ENCODE measurements around the gene COG5. TPM values are rescaled to one million over a fixed set of nuclear protein-coding genes. Genes with fewer than 3 reads are reported as not detected.

The COG5 gene
- total RNA-seq, 1 donor from 2014 or later: 26.8 TPM

- Mint-ChIP-seq H3K9me3 (no peaks in the 10 kb centered on the region), H3K27ac (ENCODE audit: unreplicated experiment) (no peak overlapping the region), H3K4me1 (peaks cover under 1% of the 10 kb centered on the region), H3K27me3 (ENCODE audit: low read depth) (no peaks in the 10 kb centered on the region), H3K4me3 (no peak overlapping the region), H3K36me3 (ENCODE audit: low read depth) (peaks cover 7% of the 10 kb centered on the region)
- no peak for TF ChIP-seq CTCF (conservative IDR thresholded peaks at IDR 0.05)
- DNase-seq (ENCODE audit: low read depth, low spot score): no peak
Observed at GRCh38 chr7:107179326-107180164, 384.2 kb downstream of the COG5 start.

- Mint-ChIP-seq H3K4me1 (peaks cover 31% of the 10 kb centered on the region), H3K27ac (ENCODE audit: unreplicated experiment) (peak overlapping the region; percentile 3), H3K9me3 (no peaks in the 10 kb centered on the region), H3K36me3 (ENCODE audit: low read depth) (no peaks in the 10 kb centered on the region), H3K4me3 (peak overlapping the region; percentile 35), H3K27me3 (ENCODE audit: low read depth) (no peaks in the 10 kb centered on the region)
- no peak for DNase-seq (ENCODE audit: low read depth, low spot score)
- TF ChIP-seq CTCF (conservative IDR thresholded peaks at IDR 0.05): no peak
Observed at GRCh38 chr7:107173691-107174406, 389.9 kb downstream of the COG5 start.

GRCh38 chr7:107173191-107173590, 390.5 kb downstream of the COG5 start:
- Mint-ChIP-seq H3K36me3 (ENCODE audit: low read depth) (no peaks in the 10 kb centered on the region), H3K9me3 (no peaks in the 10 kb centered on the region), H3K27ac (ENCODE audit: unreplicated experiment) (no peak overlapping the region), H3K4me3 (peak overlapping the region; percentile 20), H3K4me1 (peaks cover 36% of the 10 kb centered on the region), H3K27me3 (ENCODE audit: low read depth) (peaks cover 4% of the 10 kb centered on the region)
- no peak for TF ChIP-seq CTCF (conservative IDR thresholded peaks at IDR 0.05)
- DNase-seq (ENCODE audit: low read depth, low spot score): no peak

GRCh38 chr7:107172276-107173032, 391.3 kb downstream of the COG5 start:
- Mint-ChIP-seq H3K27me3 (ENCODE audit: low read depth) (peaks cover 4% of the 10 kb centered on the region), H3K36me3 (ENCODE audit: low read depth) (no peaks in the 10 kb centered on the region), H3K4me3 (peak overlapping the region; percentile 68), H3K4me1 (peaks cover 43% of the 10 kb centered on the region), H3K27ac (ENCODE audit: unreplicated experiment) (no peak overlapping the region), H3K9me3 (no peaks in the 10 kb centered on the region)
- no peak for DNase-seq (ENCODE audit: low read depth, low spot score)
- no peak for TF ChIP-seq CTCF (conservative IDR thresholded peaks at IDR 0.05)

GRCh38 chr7:107171496-107171895, 392.2 kb downstream of the COG5 start:
- Mint-ChIP-seq H3K27me3 (ENCODE audit: low read depth) (peaks cover 4% of the 10 kb centered on the region), H3K36me3 (ENCODE audit: low read depth) (no peaks in the 10 kb centered on the region)

More at GRCh38 chr7:107171496-107171895, 392.2 kb downstream of the COG5 start:
- no peak for TF ChIP-seq CTCF (conservative IDR thresholded peaks at IDR 0.05)
- Mint-ChIP-seq H3K9me3 (no peaks in the 10 kb centered on the region), H3K4me3 (peak overlapping the region; percentile 72), H3K4me1 (peaks cover 47% of the 10 kb centered on the region), H3K27ac (ENCODE audit: unreplicated experiment) (no peak overlapping the region)
- DNase-seq (ENCODE audit: low read depth, low spot score): no peak

Measured in neural crest cell (in vitro differentiated cells).